SK-N-SH (cell line): Measurements from ENCODE around the gene TREM1. TPM values are rescaled to one million over a fixed set of nuclear protein-coding genes. Genes with fewer than 3 reads are reported as not detected.

ENCODE experiments used
- CTCF ChIA-PET: fragments of 300-600, 350-600 bp; formaldehyde crosslinking; extraction: SDS; loops from one replicate; lab custom pipeline; 2021; lab: Yijun Ruan, JAX
- POLR2A ChIA-PET: fragments of 350-600 bp; sonication (Branson Sonifier 250); formaldehyde crosslinking; extraction: SDS; loops from one replicate; lab custom pipeline; 2020; ENCODE audit warnings: antibody characterized with exemption, inconsistent platforms; lab: Yijun Ruan, JAX
- DNase-seq: peaks from one replicate; pipeline ENCODE4 v3.0.0; 2012
- H2AFZ ChIP-seq: fragments of 200-600 bp; sonication (generic); 2 replicates; pipeline ENCODE4 v1.8.1; 2016; ENCODE audit warnings: antibody characterized with exemption, mild to moderate bottlenecking, low read depth
- H3F3A ChIP-seq: fragments of 200-600 bp; sonication (generic); replicated peaks from 2 replicates; pipeline ENCODE3; 2016; ENCODE audit warnings: antibody characterized with exemption, mild to moderate bottlenecking; ENCODE audit not compliant: insufficient read depth
- H3K27ac ChIP-seq, 2 experiments: fragments of 200-500 bp in 1 of 2; fragments of 200-600 bp in 1 of 2; sonication (Bioruptor generic) in 1 of 2; sonication (generic), shearing (Covaris generic) in 1 of 2; 2 replicates each; pipeline versions ENCODE4 v1.5.1 to v1.6.1; 2014 to 2016; ENCODE audit warnings: low read depth in 2 of 2, inconsistent platforms in 1 of 2, low read length in 1 of 2, mild to moderate bottlenecking in 1 of 2, mixed read lengths in 1 of 2
- H3K27me3 ChIP-seq: fragments of 200-600 bp; sonication (generic), shearing (Covaris generic); 2 replicates; pipeline ENCODE4 v1.6.1; 2016; ENCODE audit warnings: mixed run types; ENCODE audit not compliant: insufficient read depth
- H3K36me3 ChIP-seq, 2 experiments: fragments of 200-500 bp in 1 of 2; fragments of 200-600 bp in 1 of 2; sonication (Bioruptor generic) in 1 of 2; sonication (generic) in 1 of 2; replicated peaks in 1 of 2; 2 replicates each; pipeline versions ENCODE3 to v1.5.1; 2014 to 2016; ENCODE audit warnings: low read length in 1 of 2, mild to moderate bottlenecking in 1 of 2; ENCODE audit not compliant: insufficient read depth in 2 of 2, control insufficient read depth in 1 of 2
- H3K4me1 ChIP-seq, 2 experiments: fragments of 200-500 bp in 1 of 2; fragments of 200-600 bp in 1 of 2; sonication (Bioruptor generic) in 1 of 2; sonication (generic), shearing (Covaris generic) in 1 of 2; 2 replicates each; pipeline versions ENCODE4 v1.5.1 to v1.6.1; 2014 to 2016; ENCODE audit warnings: low read depth in 1 of 2, low read length in 1 of 2, mixed run types in 1 of 2; ENCODE audit not compliant: insufficient read depth in 2 of 2, control insufficient read depth in 1 of 2
- H3K4me2 ChIP-seq: fragments of 200-600 bp; sonication (generic), shearing (Covaris generic); 2 replicates; pipeline ENCODE4 v1.6.1; 2017; ENCODE audit warnings: mixed run types
- H3K4me3 ChIP-seq, 2 experiments: fragments of 200-500 bp in 1 of 2; fragments of 200-600 bp in 1 of 2; sonication (Bioruptor generic) in 1 of 2; sonication (generic), shearing (Covaris generic) in 1 of 2; 2 replicates each; pipeline versions ENCODE4 v1.5.1 to v1.8.1; 2014 to 2016; ENCODE audit warnings: low read depth in 2 of 2, inconsistent platforms in 1 of 2, low read length in 1 of 2, mild to moderate bottlenecking in 1 of 2, mixed read lengths in 1 of 2, moderate library complexity in 1 of 2
- H3K79me2 ChIP-seq: fragments of 200-600 bp; sonication (generic); 2 replicates; pipeline ENCODE4 v1.8.1; 2017; ENCODE audit warnings: mild to moderate bottlenecking; ENCODE audit not compliant: insufficient read depth
- H3K9ac ChIP-seq: fragments of 200-600 bp; sonication (generic); 2 replicates; pipeline ENCODE4 v1.6.1; 2017; ENCODE audit warnings: mixed run types
- H3K9me2 ChIP-seq: fragments of 200-600 bp; sonication (generic); 2 replicates; pipeline ENCODE4 v1.6.1; 2017; ENCODE audit warnings: mixed run types
- H3K9me3 ChIP-seq: fragments of 200-600 bp; sonication (generic); 2 replicates; pipeline ENCODE4 v1.6.1; 2017; ENCODE audit warnings: mixed run types, mild to moderate bottlenecking, moderate library complexity
- H4K20me1 ChIP-seq: fragments of 200-600 bp; sonication (generic); 2 replicates; pipeline ENCODE4 v1.6.1; 2017; ENCODE audit warnings: mild to moderate bottlenecking, mixed run types; ENCODE audit not compliant: insufficient read depth
- CTCF ChIP-seq: fragments of 200-600 bp; sonication (generic); IDR thresholded peaks from 2 replicates; pipeline ENCODE4 v1.6.1; 2017; ENCODE audit warnings: antibody characterized with exemption, mild to moderate bottlenecking, moderate library complexity
- ELF1 ChIP-seq: IDR thresholded peaks from 2 replicates; pipeline ENCODE4 v1.4.0; 2012
- EP300 ChIP-seq, 2 experiments: IDR thresholded peaks; 2 replicates each; pipeline versions ENCODE4 v1.4.0 to v1.6.1; 2012; ENCODE audit warnings: borderline replicate concordance in 1 of 2, low read depth in 1 of 2, low read length in 1 of 2
- MEF2A ChIP-seq: IDR thresholded peaks from 2 replicates; pipeline ENCODE4 v1.4.0; 2012; ENCODE audit warnings: low read depth, borderline replicate concordance
- MXI1 ChIP-seq: IDR thresholded peaks from 2 replicates; pipeline ENCODE4 v1.6.1; 2012; ENCODE audit warnings: mild to moderate bottlenecking, low read depth, low read length, improper control_type of control experiment
- PBX3 ChIP-seq: IDR thresholded peaks from 2 replicates; pipeline ENCODE4; 2012
- RAD21 ChIP-seq: IDR thresholded peaks from 2 replicates; pipeline ENCODE4 v1.6.1; 2012; ENCODE audit warnings: mild to moderate bottlenecking, low read length
- RCOR1 ChIP-seq: fragments of 150-350 bp; IDR thresholded peaks from 2 replicates; pipeline ENCODE4 v1.6.1; 2017; ENCODE audit warnings: antibody characterized with exemption, low read length
- TAF1 ChIP-seq: IDR thresholded peaks from 2 replicates; pipeline ENCODE4 v1.6.1; 2012; ENCODE audit warnings: low read depth, mild to moderate bottlenecking, low read length, moderate library complexity, borderline replicate concordance
- TCF12 ChIP-seq: IDR thresholded peaks from 2 replicates; pipeline ENCODE4 v1.4.0; 2012
- YY1 ChIP-seq: IDR thresholded peaks from 2 replicates; pipeline ENCODE4 v1.4.0; 2012; ENCODE audit warnings: low read depth, mild to moderate bottlenecking
- polyA plus RNA-seq, 3 experiments: library from polyadenylated mRNA; depleted of rRNA; stranded (reverse); fragments of >200 nt; gene quantifications; 2 replicates each; pipeline ENCODE4 v1.2.3, GENCODE V29; 2012
- TF ChIP-seq, protein P1 (sequence below): IDR thresholded peaks from 2 replicates; pipeline ENCODE4 v1.4.0; 2012; ENCODE audit warnings: low read depth
- TF ChIP-seq, protein P2 (sequence below): fragments of 150-350 bp; IDR thresholded peaks from 2 replicates; pipeline ENCODE4 v1.6.1; 2016; ENCODE audit warnings: mild to moderate bottlenecking, low read depth, low read length
- TF ChIP-seq, protein P3 (sequence below): IDR thresholded peaks from 2 replicates; pipeline ENCODE4 v1.6.1; 2012; ENCODE audit warnings: mild to moderate bottlenecking, low read depth, low read length, moderate library complexity

The TREM1 gene
- polyA plus RNA-seq, 1 of the 3 experiments (the other 2 are of a cell fraction): not detected

DNA sequence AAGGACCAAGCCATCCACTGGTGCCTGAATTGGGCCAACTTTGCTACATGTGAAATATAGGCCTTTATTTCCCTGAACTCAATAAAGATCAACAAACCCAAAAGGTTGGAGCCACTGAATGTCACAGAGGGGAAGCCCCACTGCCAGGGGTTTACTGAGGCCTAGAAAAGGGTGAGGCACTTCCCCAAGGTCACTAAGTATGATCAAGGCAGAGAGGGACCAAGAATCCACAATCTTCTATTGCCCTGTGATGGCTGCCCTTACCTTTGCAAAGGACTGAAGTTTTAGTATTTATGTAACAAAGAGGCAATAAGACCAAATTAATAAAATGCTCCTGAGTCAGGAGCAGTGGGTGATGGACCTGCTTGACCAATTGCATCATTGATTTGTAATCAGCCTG lies 18.0 kb downstream of the TREM1 start:
- ChIA-PET POLR2A (no interaction called here), CTCF (interaction anchor here (1.6 kb wide), 1 partner anchor 13 kb away, joined by 4 read pairs; no protein-coding TSS in a partner anchor)
- Histone ChIP-seq H2AFZ (no peak overlapping the region), H3K79me2 (no peaks in the 10 kb centered on the region), H3K4me3 (no peak overlapping the region), H3K27ac (no peak overlapping the region), H4K20me1 (no peaks in the 10 kb centered on the region), H3K36me3 (no peaks in the 10 kb centered on the region), H3K9me3 (0 out of 2 replicates have a peak, but pooled peaks cover 4% of the 10 kb centered on the region), H3K9me2 (no peaks in the 10 kb centered on the region), H3K4me2 (no peak overlapping the region), H3K9ac (no peak overlapping the region), H3F3A (no peaks in the 10 kb centered on the region), H3K4me1 (peaks cover 0 to 8% of the 10 kb centered on the region in 2 experiments; a peak in 2 of 4 replicates), H3K27me3 (no peaks in the 10 kb centered on the region)
- DNase-seq: no peak
- TF ChIP-seq PBX3 (no peak), ELF1 (no peak), RCOR1 (no peak), YY1 (no peak), MXI1 (no peak)
- TF ChIP-seq, protein P1, sequence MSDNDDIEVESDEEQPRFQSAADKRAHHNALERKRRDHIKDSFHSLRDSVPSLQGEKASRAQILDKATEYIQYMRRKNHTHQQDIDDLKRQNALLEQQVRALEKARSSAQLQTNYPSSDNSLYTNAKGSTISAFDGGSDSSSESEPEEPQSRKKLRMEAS: no peak

DNA sequence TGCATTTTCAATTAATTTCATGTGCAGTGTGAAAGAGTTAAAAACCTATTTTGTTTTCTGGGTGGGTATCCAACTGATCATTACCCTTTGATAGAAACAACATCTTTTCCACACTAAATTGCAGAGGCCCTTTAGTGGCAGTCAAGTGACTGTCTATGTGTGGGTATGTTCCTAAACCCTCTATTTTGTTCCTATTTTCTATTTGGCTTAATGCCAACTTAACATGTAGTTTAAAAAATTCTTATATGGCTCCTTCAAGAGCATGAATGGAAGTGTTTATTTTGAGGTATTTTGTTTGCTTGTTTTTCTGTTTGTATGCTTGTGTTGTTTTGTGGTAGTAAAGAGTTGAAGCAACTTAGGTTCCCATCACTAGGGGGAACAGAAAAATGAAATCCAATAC lies 19.9 kb downstream of the TREM1 start:
- no peaks in the 10 kb centered on the region for H3F3A ChIP-seq
- CTCF ChIA-PET: no interaction called here
- DNase-seq: no peak
- no peak overlapping the region for H3K4me2 ChIP-seq
- H2AFZ ChIP-seq: no peak overlapping the region
- peaks cover 0 to 8% of the 10 kb centered on the region in 2 experiments; a peak in 1 of 4 replicates for H3K4me1 ChIP-seq
- no peaks in the 10 kb centered on the region for H3K36me3 ChIP-seq
- TF ChIP-seq TCF12: no peak
- no peak for TF ChIP-seq MEF2A
- TF ChIP-seq EP300 (IDR thresholded peaks at IDR 0.05; ENCODE audit: borderline replicate concordance in 1 of 2, low read depth in 1 of 2, low read length in 1 of 2): no peak
- TF ChIP-seq TAF1: no peak
- TF ChIP-seq RCOR1: no peak
- no peak for TF ChIP-seq PBX3
- TF ChIP-seq, protein P2, sequence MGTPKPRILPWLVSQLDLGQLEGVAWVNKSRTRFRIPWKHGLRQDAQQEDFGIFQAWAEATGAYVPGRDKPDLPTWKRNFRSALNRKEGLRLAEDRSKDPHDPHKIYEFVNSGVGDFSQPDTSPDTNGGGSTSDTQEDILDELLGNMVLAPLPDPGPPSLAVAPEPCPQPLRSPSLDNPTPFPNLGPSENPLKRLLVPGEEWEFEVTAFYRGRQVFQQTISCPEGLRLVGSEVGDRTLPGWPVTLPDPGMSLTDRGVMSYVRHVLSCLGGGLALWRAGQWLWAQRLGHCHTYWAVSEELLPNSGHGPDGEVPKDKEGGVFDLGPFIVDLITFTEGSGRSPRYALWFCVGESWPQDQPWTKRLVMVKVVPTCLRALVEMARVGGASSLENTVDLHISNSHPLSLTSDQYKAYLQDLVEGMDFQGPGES: no peak
- TF ChIP-seq, protein P3, sequence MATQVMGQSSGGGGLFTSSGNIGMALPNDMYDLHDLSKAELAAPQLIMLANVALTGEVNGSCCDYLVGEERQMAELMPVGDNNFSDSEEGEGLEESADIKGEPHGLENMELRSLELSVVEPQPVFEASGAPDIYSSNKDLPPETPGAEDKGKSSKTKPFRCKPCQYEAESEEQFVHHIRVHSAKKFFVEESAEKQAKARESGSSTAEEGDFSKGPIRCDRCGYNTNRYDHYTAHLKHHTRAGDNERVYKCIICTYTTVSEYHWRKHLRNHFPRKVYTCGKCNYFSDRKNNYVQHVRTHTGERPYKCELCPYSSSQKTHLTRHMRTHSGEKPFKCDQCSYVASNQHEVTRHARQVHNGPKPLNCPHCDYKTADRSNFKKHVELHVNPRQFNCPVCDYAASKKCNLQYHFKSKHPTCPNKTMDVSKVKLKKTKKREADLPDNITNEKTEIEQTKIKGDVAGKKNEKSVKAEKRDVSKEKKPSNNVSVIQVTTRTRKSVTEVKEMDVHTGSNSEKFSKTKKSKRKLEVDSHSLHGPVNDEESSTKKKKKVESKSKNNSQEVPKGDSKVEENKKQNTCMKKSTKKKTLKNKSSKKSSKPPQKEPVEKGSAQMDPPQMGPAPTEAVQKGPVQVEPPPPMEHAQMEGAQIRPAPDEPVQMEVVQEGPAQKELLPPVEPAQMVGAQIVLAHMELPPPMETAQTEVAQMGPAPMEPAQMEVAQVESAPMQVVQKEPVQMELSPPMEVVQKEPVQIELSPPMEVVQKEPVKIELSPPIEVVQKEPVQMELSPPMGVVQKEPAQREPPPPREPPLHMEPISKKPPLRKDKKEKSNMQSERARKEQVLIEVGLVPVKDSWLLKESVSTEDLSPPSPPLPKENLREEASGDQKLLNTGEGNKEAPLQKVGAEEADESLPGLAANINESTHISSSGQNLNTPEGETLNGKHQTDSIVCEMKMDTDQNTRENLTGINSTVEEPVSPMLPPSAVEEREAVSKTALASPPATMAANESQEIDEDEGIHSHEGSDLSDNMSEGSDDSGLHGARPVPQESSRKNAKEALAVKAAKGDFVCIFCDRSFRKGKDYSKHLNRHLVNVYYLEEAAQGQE: no peak
- no peak for TF ChIP-seq RAD21
- TF ChIP-seq CTCF: no peak
- TF ChIP-seq, all 33 proteins: peak for 0
- H3K4me3 ChIP-seq: no peak overlapping the region
- no peaks in the 10 kb centered on the region for H3K27me3 ChIP-seq
- H3K79me2 ChIP-seq: no peaks in the 10 kb centered on the region
- no peaks in the 10 kb centered on the region for H4K20me1 ChIP-seq
- POLR2A ChIA-PET: no interaction called here
- 0 out of 2 replicates have a peak, but pooled peaks cover 8% of the 10 kb centered on the region for H3K9me3 ChIP-seq
- H3K9me2 ChIP-seq: no peaks in the 10 kb centered on the region
- no peak overlapping the region for H3K27ac ChIP-seq
- H3K9ac ChIP-seq: no peak overlapping the region
